Activated CD8-positive, alpha-beta T cell treated with anti-CD3 and anti-CD28 coated beads for 36 hours (primary cell): Measurements from ENCODE around the gene THBD. TPM values are rescaled to one million over a fixed set of nuclear protein-coding genes. Genes with fewer than 3 reads are reported as not detected.

ENCODE experiments used
- ATAC-seq: fragments of 200-7000 bp; cut with Tn5 transposase; one replicate; pipeline ENCODE4 v1.10.0; 2021; ENCODE audit warnings: mild to moderate bottlenecking, moderate library complexity
- CTCF ChIA-PET: fragments of 350-600 bp; sonication (Branson Sonifier 250); formaldehyde crosslinking; loops from one replicate; lab custom pipeline; 2021; ENCODE audit warnings: antibody characterized with exemption; lab: Charles Lee
- POLR2A ChIA-PET: fragments of 350-600 bp; sonication (Branson Sonifier 250); formaldehyde crosslinking; loops from one replicate; lab custom pipeline; 2021; ENCODE audit warnings: antibody characterized with exemption; lab: Charles Lee
- DNase-seq: peaks from one replicate; pipeline ENCODE4 v3.0.0-alpha.2; 2020
- H3K27ac Mint-ChIP-seq: one replicate; pipeline ENCODE4 v1.8.0; 2021; ENCODE audit warnings: mild to moderate bottlenecking, mixed read lengths
- H3K27me3 Mint-ChIP-seq: one replicate; pipeline ENCODE4 v1.8.0; 2021; ENCODE audit warnings: mixed read lengths
- H3K36me3 Mint-ChIP-seq: one replicate; pipeline ENCODE4 v1.8.0; 2021; ENCODE audit warnings: low read depth, mixed read lengths
- H3K4me1 Mint-ChIP-seq: one replicate; pipeline ENCODE4 v1.8.0; 2021; ENCODE audit warnings: low read depth, mixed read lengths
- H3K4me3 Mint-ChIP-seq: one replicate; pipeline ENCODE4 v1.8.0; 2021; ENCODE audit warnings: mild to moderate bottlenecking, moderate library complexity, mixed read lengths
- H3K9me3 Mint-ChIP-seq: one replicate; pipeline ENCODE4 v1.8.0; 2021; ENCODE audit warnings: mixed read lengths
- CTCF ChIP-seq: fragments of 200-600 bp; IDR thresholded peaks from one replicate; pipeline ENCODE4 v1.8.0; 2022; ENCODE audit warnings: antibody characterized with exemption, mild to moderate bottlenecking
- intact Hi-C: fragments of 100-400 bp; cut with micrococcal nuclease; formaldehyde crosslinking; loops from one replicate; pipeline ENCODE4 v1.10.0; 2022
- total RNA-seq, 2 experiments: library from RNA; stranded (reverse); gene quantifications; one replicate each; pipeline ENCODE4 v1.2.3, GENCODE V29; 2021

THBD gene
- total RNA-seq, 2 experiments from 2014 or later: not detected

- Mint-ChIP-seq H3K27me3 (no peaks in the 10 kb centered on the region), H3K27ac (no peak overlapping the region), H3K4me1 (no peaks in the 10 kb centered on the region), H3K4me3 (no peak overlapping the region), H3K9me3 (no peaks in the 10 kb centered on the region), H3K36me3 (no peaks in the 10 kb centered on the region)
- intact Hi-C loops: no loop called here
- no peak for ATAC-seq
- TF ChIP-seq CTCF: no peak
- POLR2A ChIA-PET: no interaction called here
- DNase-seq: no peak
- CTCF ChIA-PET: no interaction called here
Measured at GRCh38 chr20:23095499-23095898, 46.0 kb upstream of the THBD start.

GRCh38 chr20:23094927-23095326, 45.5 kb upstream of the THBD start:
- Mint-ChIP-seq H3K4me3 (no peak overlapping the region), H3K27me3 (no peaks in the 10 kb centered on the region), H3K27ac (no peak overlapping the region), H3K9me3 (no peaks in the 10 kb centered on the region), H3K36me3 (no peaks in the 10 kb centered on the region), H3K4me1 (no peaks in the 10 kb centered on the region)
- DNase-seq (no peak), ATAC-seq (no peak)
- no peak for TF ChIP-seq CTCF
- intact Hi-C loops: no loop called here
- POLR2A ChIA-PET: no interaction called here
- CTCF ChIA-PET: no interaction called here

GRCh38 chr20:23094213-23094896, 44.9 kb upstream of the THBD start:
- ChIA-PET POLR2A (no interaction called here), CTCF (no interaction called here)
- H3K9me3 Mint-ChIP-seq: no peaks in the 10 kb centered on the region
- DNase-seq (no peak), ATAC-seq (no peak)
- H3K36me3 Mint-ChIP-seq: no peaks in the 10 kb centered on the region
- H3K27ac Mint-ChIP-seq: no peak overlapping the region
- no peaks in the 10 kb centered on the region for H3K4me1 Mint-ChIP-seq
- no peak for TF ChIP-seq CTCF
- intact Hi-C loops: no loop called here
- no peak overlapping the region for H3K4me3 Mint-ChIP-seq
- no peaks in the 10 kb centered on the region for H3K27me3 Mint-ChIP-seq

- ChIA-PET CTCF (no interaction called here), POLR2A (no interaction called here)
- ATAC-seq (no peak), DNase-seq (no peak)
- no peaks in the 10 kb centered on the region for H3K27me3 Mint-ChIP-seq
- H3K27ac Mint-ChIP-seq: no peak overlapping the region
- no peaks in the 10 kb centered on the region for H3K4me1 Mint-ChIP-seq
- H3K9me3 Mint-ChIP-seq: no peaks in the 10 kb centered on the region
- intact Hi-C loops: no loop called here
- H3K36me3 Mint-ChIP-seq: no peaks in the 10 kb centered on the region
- no peak overlapping the region for H3K4me3 Mint-ChIP-seq
- TF ChIP-seq CTCF: no peak
Measured at GRCh38 chr20:23093613-23094012, 44.1 kb upstream of the THBD start.

GRCh38 chr20:23092861-23093495, 43.5 kb upstream of the THBD start:
- intact Hi-C loops: no loop called here

More at GRCh38 chr20:23092861-23093495, 43.5 kb upstream of the THBD start:
- H3K36me3 Mint-ChIP-seq: no peaks in the 10 kb centered on the region
- H3K4me3 Mint-ChIP-seq: no peak overlapping the region
- ATAC-seq (no peak), DNase-seq (no peak)
- POLR2A ChIA-PET: no interaction called here
- H3K4me1 Mint-ChIP-seq: no peaks in the 10 kb centered on the region
- no peak for TF ChIP-seq CTCF
- H3K9me3 Mint-ChIP-seq: no peaks in the 10 kb centered on the region
- no peak overlapping the region for H3K27ac Mint-ChIP-seq
- no peaks in the 10 kb centered on the region for H3K27me3 Mint-ChIP-seq
- CTCF ChIA-PET: interaction anchor here (0.9 kb wide), 1 partner anchor 401 kb away, joined by 3 read pairs; no protein-coding TSS in a partner anchor
